Neural cell (in vitro differentiated cells): ENCODE results near the gene PINLYP. TPM values are rescaled to one million over a fixed set of nuclear protein-coding genes. Genes with fewer than 3 reads are reported as not detected.

Source experiments
- H2AFZ ChIP-seq: fragments of 200-600, 300-800 bp; sonication (generic), shearing (Covaris generic); 2 replicates; pipeline ENCODE4 v1.6.0; 2014; ENCODE audit warnings: low read depth, mild to moderate bottlenecking, antibody characterized with exemption, low read length, moderate library complexity
- H3F3A ChIP-seq: fragments of 200-600 bp; shearing (Covaris generic); 2 replicates; pipeline ENCODE4 v1.6.1; 2016; ENCODE audit warnings: mild to moderate bottlenecking, moderate library complexity, mixed read lengths, antibody characterized with exemption, low read length; ENCODE audit not compliant: insufficient read depth, poor library complexity, severe bottlenecking
- H3K27ac ChIP-seq: fragments of 200-600, 300-800 bp; sonication (generic), shearing (Covaris generic); 2 replicates; pipeline ENCODE4 v1.5.1; 2014; ENCODE audit warnings: mild to moderate bottlenecking, low read length, moderate library complexity
- H3K27me3 ChIP-seq: fragments of 300-800, 200-600 bp; sonication (generic), shearing (Covaris generic); 2 replicates; pipeline ENCODE4 v1.6.0; 2014; ENCODE audit warnings: mild to moderate bottlenecking, low read depth, low read length, moderate library complexity; ENCODE audit not compliant: insufficient read depth
- H3K36me3 ChIP-seq: fragments of 300-800, 200-600 bp; sonication (generic), shearing (Covaris generic); 2 replicates; pipeline ENCODE4 v1.5.1; 2014; ENCODE audit warnings: mild to moderate bottlenecking, antibody characterized with exemption, low read length, moderate library complexity; ENCODE audit not compliant: insufficient read depth
- H3K4me2 ChIP-seq: fragments of 300-800, 200-600 bp; sonication (generic), shearing (Covaris generic); 2 replicates; pipeline ENCODE4 v1.6.0; 2014; ENCODE audit warnings: mild to moderate bottlenecking, low read length
- H3K4me3 ChIP-seq: fragments of 300-800, 200-600 bp; sonication (generic), shearing (Covaris generic); 2 replicates; pipeline ENCODE4 v1.5.1; 2014; ENCODE audit warnings: mild to moderate bottlenecking, low read length, moderate library complexity
- H3K79me2 ChIP-seq: fragments of 200-600 bp; shearing (Covaris generic); replicated peaks from 2 replicates; pipeline ENCODE4 v1.6.0; 2014; ENCODE audit warnings: mild to moderate bottlenecking, low read length, moderate library complexity; ENCODE audit not compliant: insufficient read depth
- H3K9ac ChIP-seq: fragments of 300-800, 200-600 bp; sonication (generic), shearing (Covaris generic); 2 replicates; pipeline ENCODE4 v1.6.1; 2016; ENCODE audit warnings: mild to moderate bottlenecking, low read length, mixed read lengths
- H3K9me2 ChIP-seq: fragments of 200-600 bp; shearing (Covaris generic); 2 replicates; pipeline ENCODE4 v1.6.1; 2016; ENCODE audit warnings: mild to moderate bottlenecking, low read length, mixed read lengths; ENCODE audit not compliant: insufficient read depth
- H3K9me3 ChIP-seq: fragments of 200-600, 300-800 bp; sonication (generic), shearing (Covaris generic); 2 replicates; pipeline ENCODE4 v1.6.1; 2016; ENCODE audit warnings: mild to moderate bottlenecking, mixed run types, low read length, moderate library complexity, mixed read lengths
- H4K20me1 ChIP-seq: fragments of 200-600 bp; shearing (Covaris generic); 2 replicates; pipeline ENCODE4 v1.6.1; 2016; ENCODE audit warnings: mild to moderate bottlenecking, mixed run types; ENCODE audit not compliant: insufficient read depth
- CTCF ChIP-seq: fragments of 450-650 bp; IDR thresholded peaks from 2 replicates; pipeline ENCODE4 v1.5.1; 2014; ENCODE audit warnings: antibody characterized with exemption, mild to moderate bottlenecking, moderate library complexity; ENCODE audit not compliant: poor library complexity, severe bottlenecking
- EP300 ChIP-seq: fragments of 450-650 bp; conservative IDR thresholded peaks from 2 replicates; pipeline ENCODE4 v1.6.1; 2014; ENCODE audit warnings: antibody characterized with exemption, mild to moderate bottlenecking, moderate library complexity; ENCODE audit not compliant: poor library complexity, severe bottlenecking
- EZH2 ChIP-seq: fragments of 200-600, 300-800 bp; shearing (Covaris generic), sonication (generic); IDR thresholded peaks from 2 replicates; pipeline ENCODE4 v1.6.1; 2014; ENCODE audit warnings: antibody characterized with exemption, low read length, borderline replicate concordance, mild to moderate bottlenecking; ENCODE audit not compliant: insufficient read depth, poor library complexity, severe bottlenecking
- MXI1 ChIP-seq: fragments of 450-650 bp; conservative IDR thresholded peaks from 2 replicates; pipeline ENCODE4 v1.6.1; 2014; ENCODE audit warnings: antibody characterized with exemption, mild to moderate bottlenecking; ENCODE audit not compliant: poor library complexity, severe bottlenecking
- POLR2AphosphoS5 ChIP-seq: IDR thresholded peaks from 2 replicates; pipeline ENCODE4 v1.6.1; 2012
- RAD21 ChIP-seq: fragments of 450-650 bp; conservative IDR thresholded peaks from 2 replicates; pipeline ENCODE4 v1.6.1; 2014; ENCODE audit warnings: antibody characterized with exemption, mild to moderate bottlenecking, moderate library complexity
- SMC3 ChIP-seq: fragments of 450-650 bp; conservative IDR thresholded peaks from 2 replicates; pipeline ENCODE4 v1.6.1; 2014; ENCODE audit warnings: antibody characterized with exemption, mild to moderate bottlenecking, moderate library complexity; ENCODE audit not compliant: poor library complexity
- TAF1 ChIP-seq: IDR thresholded peaks from 2 replicates; pipeline ENCODE4 v1.6.1; 2012; ENCODE audit warnings: low read depth
- polyA plus RNA-seq: library from polyadenylated mRNA; depleted of rRNA; stranded (reverse); fragments of >200 nt; gene quantifications from 2 replicates; pipeline ENCODE4 v1.2.3, GENCODE V29; 2014
- TF ChIP-seq, protein P1 (sequence below): IDR thresholded peaks from 2 replicates; pipeline ENCODE4 v1.6.1; 2012; ENCODE audit warnings: borderline replicate concordance

Gene PINLYP
- polyA plus RNA-seq, 1 donor from 2014 or later, result 1.9 TPM

- TF ChIP-seq EP300, result no peak
- TF ChIP-seq POLR2AphosphoS5, result no peak
- TF ChIP-seq RAD21, result no peak
- no peak for TF ChIP-seq EZH2
- no peak for TF ChIP-seq CTCF
- no peak for TF ChIP-seq SMC3
- Histone ChIP-seq H3K4me3 (no peak overlapping the region), H3K9ac (no peak overlapping the region), H3K36me3 (peaks cover 12% of the 10 kb centered on the region), H3K27me3 (no peaks in the 10 kb centered on the region), H4K20me1 (no peaks in the 10 kb centered on the region), H3K9me2 (no peaks in the 10 kb centered on the region), H3F3A (no peaks in the 10 kb centered on the region), H3K9me3 (peaks cover 4% of the 10 kb centered on the region), H3K79me2 (no peaks in the 10 kb centered on the region), H3K27ac (no peak overlapping the region), H3K4me2 (no peak overlapping the region), H2AFZ (no peak overlapping the region)
Observed at GRCh38 chr19:43541920-43542650, 33.5 kb upstream of the PINLYP start.

GRCh38 chr19:43544077-43544476, 31.5 kb upstream of the PINLYP start:
- no peak overlapping the region for H3K4me3 ChIP-seq
- no peak overlapping the region for H3K4me2 ChIP-seq
- H3K79me2 ChIP-seq, result no peaks in the 10 kb centered on the region
- no peaks in the 10 kb centered on the region for H3K9me2 ChIP-seq
- no peaks in the 10 kb centered on the region for H3F3A ChIP-seq
- TF ChIP-seq, protein P1, sequence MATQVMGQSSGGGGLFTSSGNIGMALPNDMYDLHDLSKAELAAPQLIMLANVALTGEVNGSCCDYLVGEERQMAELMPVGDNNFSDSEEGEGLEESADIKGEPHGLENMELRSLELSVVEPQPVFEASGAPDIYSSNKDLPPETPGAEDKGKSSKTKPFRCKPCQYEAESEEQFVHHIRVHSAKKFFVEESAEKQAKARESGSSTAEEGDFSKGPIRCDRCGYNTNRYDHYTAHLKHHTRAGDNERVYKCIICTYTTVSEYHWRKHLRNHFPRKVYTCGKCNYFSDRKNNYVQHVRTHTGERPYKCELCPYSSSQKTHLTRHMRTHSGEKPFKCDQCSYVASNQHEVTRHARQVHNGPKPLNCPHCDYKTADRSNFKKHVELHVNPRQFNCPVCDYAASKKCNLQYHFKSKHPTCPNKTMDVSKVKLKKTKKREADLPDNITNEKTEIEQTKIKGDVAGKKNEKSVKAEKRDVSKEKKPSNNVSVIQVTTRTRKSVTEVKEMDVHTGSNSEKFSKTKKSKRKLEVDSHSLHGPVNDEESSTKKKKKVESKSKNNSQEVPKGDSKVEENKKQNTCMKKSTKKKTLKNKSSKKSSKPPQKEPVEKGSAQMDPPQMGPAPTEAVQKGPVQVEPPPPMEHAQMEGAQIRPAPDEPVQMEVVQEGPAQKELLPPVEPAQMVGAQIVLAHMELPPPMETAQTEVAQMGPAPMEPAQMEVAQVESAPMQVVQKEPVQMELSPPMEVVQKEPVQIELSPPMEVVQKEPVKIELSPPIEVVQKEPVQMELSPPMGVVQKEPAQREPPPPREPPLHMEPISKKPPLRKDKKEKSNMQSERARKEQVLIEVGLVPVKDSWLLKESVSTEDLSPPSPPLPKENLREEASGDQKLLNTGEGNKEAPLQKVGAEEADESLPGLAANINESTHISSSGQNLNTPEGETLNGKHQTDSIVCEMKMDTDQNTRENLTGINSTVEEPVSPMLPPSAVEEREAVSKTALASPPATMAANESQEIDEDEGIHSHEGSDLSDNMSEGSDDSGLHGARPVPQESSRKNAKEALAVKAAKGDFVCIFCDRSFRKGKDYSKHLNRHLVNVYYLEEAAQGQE, result no peak
- TF ChIP-seq EZH2 (no peak), RAD21 (no peak), POLR2AphosphoS5 (no peak), EP300 (no peak), SMC3 (no peak), CTCF (no peak), MXI1 (no peak), TAF1 (no peak)
- H3K27ac ChIP-seq, result no peak overlapping the region
- H4K20me1 ChIP-seq, result no peaks in the 10 kb centered on the region
- H3K9me3 ChIP-seq, result peaks cover 2% of the 10 kb centered on the region
- H3K27me3 ChIP-seq, result no peaks in the 10 kb centered on the region
- H3K9ac ChIP-seq, result no peak overlapping the region
- H3K36me3 ChIP-seq, result peaks cover 3% of the 10 kb centered on the region
- H2AFZ ChIP-seq, result no peak overlapping the region
